GM18909 (cell line): ENCODE measurements around the gene RAB33B.
"Not testable (repeated sequence)": the region's sequence is repeated elsewhere in the genome, so short reads cannot be mapped to it uniquely, and the experiment has no call there.

Experiments used
- ATAC-seq: cut with Tn5 transposase; IDR thresholded peaks from one replicate; pipeline ENCODE4 v1.9.1; 2021; ENCODE audit warnings: mild to moderate bottlenecking; ENCODE audit not compliant: unreplicated experiment, poor library complexity

The RAB33B gene

GRCh38 chr4:139454111-139455045, at the start of gene RAB33B:
RAB33B (plus strand) TSS chr4:139454121; CDS start chr4:139454196, 75 bp downstream.
- ATAC-seq = peak; percentile 6

- no peak for ATAC-seq
These were observed 43.6 kb upstream of the RAB33B start for GRCh38 chr4:139410312-139410711.

GRCh38 chr4:139414671-139415210, 39.2 kb upstream of the RAB33B start:
- not testable (repeated sequence) for ATAC-seq

GRCh38 chr4:139416073-139416673, 37.7 kb upstream of the RAB33B start:
- no peak for ATAC-seq

GRCh38 chr4:139419388-139419914, 34.5 kb upstream of the RAB33B start:
- ATAC-seq = peak; percentile 88

- no peak for ATAC-seq
These were observed 33.3 kb upstream of the RAB33B start for GRCh38 chr4:139420652-139421051.

- no peak for ATAC-seq
These were observed 17.8 kb upstream of the RAB33B start for GRCh38 chr4:139436122-139436521.

- ATAC-seq = no peak
These were observed 15.8 kb upstream of the RAB33B start for GRCh38 chr4:139438141-139438540.

GRCh38 chr4:139441029-139441428, 12.9 kb upstream of the RAB33B start:
- ATAC-seq = no peak

- ATAC-seq = no peak
These were observed 10.3 kb upstream of the RAB33B start for GRCh38 chr4:139443661-139444060.

- ATAC-seq = not testable (repeated sequence)
These were observed 9.0 kb upstream of the RAB33B start for GRCh38 chr4:139444881-139445280.

- ATAC-seq = not testable (repeated sequence)
These were observed 6.8 kb upstream of the RAB33B start for GRCh38 chr4:139447078-139447477.

- ATAC-seq = no peak
These were observed 3.3 kb upstream of the RAB33B start for GRCh38 chr4:139450586-139450985.

- no peak for ATAC-seq
These were observed 1.9 kb upstream of the RAB33B start for GRCh38 chr4:139451997-139452396.

GRCh38 chr4:139453041-139453370, 915 bp upstream of the RAB33B start:
- ATAC-seq = peak; percentile 60

- peak; percentile 91 for ATAC-seq
These were observed 380 bp upstream of the RAB33B start for GRCh38 chr4:139453371-139454110.

- ATAC-seq = no peak
These were observed 1.2 kb downstream of the RAB33B start for GRCh38 chr4:139455126-139455538.

GRCh38 chr4:139457318-139457717, 3.4 kb downstream of the RAB33B start:
- no peak for ATAC-seq

GRCh38 chr4:139458543-139458942, 4.6 kb downstream of the RAB33B start:
- ATAC-seq = no peak

- ATAC-seq = no peak
These were observed 5.1 kb downstream of the RAB33B start for GRCh38 chr4:139458999-139459398.
